ENCODE results near the gene DNAH9. TPM values are rescaled to one million over a fixed set of nuclear protein-coding genes. Genes with fewer than 3 reads are reported as not detected.
A peak's percentile ranks its signal among the peaks of the same experiment; 100 is the strongest.

DNAH9 gene
- total and polyA plus RNA-seq, 8 donors: 0.28 to 18.3 (median 0.42) TPM; not detected in 2

DNA sequence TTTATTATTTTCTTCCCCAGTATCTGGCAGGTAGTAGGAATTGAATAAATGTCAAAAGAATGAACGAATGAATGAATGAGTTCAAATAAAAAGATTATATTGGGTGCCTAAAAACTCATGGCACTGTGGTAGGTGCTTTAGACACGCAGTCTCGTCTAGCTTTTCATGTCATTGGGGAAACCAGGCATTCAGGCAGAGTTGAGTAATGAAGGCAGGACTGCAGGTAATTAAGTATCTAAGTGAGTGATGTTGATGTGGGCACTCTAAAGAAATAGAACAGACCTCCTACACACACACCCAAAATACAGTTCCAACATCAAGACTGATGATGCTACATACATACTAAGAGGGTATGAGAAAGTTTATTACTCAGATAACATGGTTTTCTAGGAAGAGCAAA is 302.4 kb downstream of the DNAH9 start:
- no peaks in the 10 kb centered on the region for H3K9me3 ChIP-seq
- no peak for DNase-seq
- no peaks in the 10 kb centered on the region for H3K27me3 ChIP-seq
- no peak overlapping the region for H3K4me3 ChIP-seq
- H3K27ac ChIP-seq: no peak overlapping the region
- H3K36me3 ChIP-seq: no peaks in the 10 kb centered on the region
- intact Hi-C loops (cut with DNase I; ENCODE audit: low total_unique reads): no loop called here
- no peaks in the 10 kb centered on the region for H3K4me1 ChIP-seq
- TF ChIP-seq, protein P1, sequence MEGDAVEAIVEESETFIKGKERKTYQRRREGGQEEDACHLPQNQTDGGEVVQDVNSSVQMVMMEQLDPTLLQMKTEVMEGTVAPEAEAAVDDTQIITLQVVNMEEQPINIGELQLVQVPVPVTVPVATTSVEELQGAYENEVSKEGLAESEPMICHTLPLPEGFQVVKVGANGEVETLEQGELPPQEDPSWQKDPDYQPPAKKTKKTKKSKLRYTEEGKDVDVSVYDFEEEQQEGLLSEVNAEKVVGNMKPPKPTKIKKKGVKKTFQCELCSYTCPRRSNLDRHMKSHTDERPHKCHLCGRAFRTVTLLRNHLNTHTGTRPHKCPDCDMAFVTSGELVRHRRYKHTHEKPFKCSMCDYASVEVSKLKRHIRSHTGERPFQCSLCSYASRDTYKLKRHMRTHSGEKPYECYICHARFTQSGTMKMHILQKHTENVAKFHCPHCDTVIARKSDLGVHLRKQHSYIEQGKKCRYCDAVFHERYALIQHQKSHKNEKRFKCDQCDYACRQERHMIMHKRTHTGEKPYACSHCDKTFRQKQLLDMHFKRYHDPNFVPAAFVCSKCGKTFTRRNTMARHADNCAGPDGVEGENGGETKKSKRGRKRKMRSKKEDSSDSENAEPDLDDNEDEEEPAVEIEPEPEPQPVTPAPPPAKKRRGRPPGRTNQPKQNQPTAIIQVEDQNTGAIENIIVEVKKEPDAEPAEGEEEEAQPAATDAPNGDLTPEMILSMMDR (IDR thresholded peaks at IDR 0.05): no peak
- WGBS, 5 donors: 72 to 86% (median 83%) methylated on average over 3 of the region's 3 CpGs

DNA sequence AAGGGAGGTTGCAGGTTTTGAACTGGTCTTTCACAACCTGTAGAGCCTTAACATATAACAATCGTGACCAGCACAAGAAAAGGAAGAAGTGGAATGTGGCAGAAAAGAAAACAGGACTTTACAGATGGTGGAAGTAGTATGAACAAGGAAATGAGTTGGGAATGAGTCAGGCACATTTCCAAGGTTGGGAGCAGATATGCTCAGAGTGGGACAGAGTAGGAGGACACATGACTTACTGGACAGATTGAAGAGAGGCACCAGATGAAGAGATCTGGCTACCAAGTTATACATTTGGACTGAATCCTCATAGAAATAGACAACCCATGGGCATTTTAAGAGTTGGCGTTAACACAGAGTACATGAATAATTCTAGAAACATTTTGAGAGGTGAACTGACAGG is 303.7 kb downstream of the DNAH9 start:
- H3K4me1 ChIP-seq: no peaks in the 10 kb centered on the region
- DNase-seq: no peak
- no peak for TF ChIP-seq POLR2A (IDR thresholded peaks at IDR 0.05)
- TF ChIP-seq POLR2AphosphoS5 (IDR thresholded peaks at IDR 0.05): no peak
- no peak for TF ChIP-seq EP300 (IDR thresholded peaks at IDR 0.05)
- TF ChIP-seq, protein P1 (IDR thresholded peaks at IDR 0.05): no peak
- H3K4me3 ChIP-seq: no peak overlapping the region
- H3K27me3 ChIP-seq: no peaks in the 10 kb centered on the region
- H3K27ac ChIP-seq: no peak overlapping the region
- 79 to 89% (median 82%) methylated on average over 2 of the region's 2 CpGs for WGBS, 5 donors
- H3K9me3 ChIP-seq: no peaks in the 10 kb centered on the region
- intact Hi-C loops (cut with DNase I; ENCODE audit: low total_unique reads): no loop called here
- H3K36me3 ChIP-seq: no peaks in the 10 kb centered on the region

DNA sequence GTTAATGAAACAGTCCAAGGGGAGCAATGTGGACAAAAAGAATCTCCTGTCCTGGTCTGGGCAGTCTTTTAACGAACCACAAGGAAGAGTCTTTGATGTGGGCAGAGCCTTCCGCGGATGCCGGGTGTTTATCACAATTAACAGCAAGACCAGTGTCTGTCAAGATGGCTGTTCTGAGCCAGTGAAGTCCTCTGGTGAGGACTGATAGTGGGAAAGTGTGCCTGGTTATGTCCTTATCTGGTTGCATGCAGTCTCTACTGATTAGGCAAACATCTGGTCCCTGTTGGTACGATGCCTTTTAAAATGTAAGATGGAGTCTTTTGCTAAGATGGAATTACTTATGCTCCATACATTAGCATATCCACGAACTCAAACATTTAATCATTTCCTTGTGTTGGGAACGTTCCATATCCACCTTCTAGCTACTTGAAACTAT is 310.5 kb downstream of the DNAH9 start:
- Histone ChIP-seq H3K4me3 (no peak overlapping the region), H3K36me3 (no peaks in the 10 kb centered on the region), H3K27ac (no peak overlapping the region), H3K4me1 (no peaks in the 10 kb centered on the region), H3K9me3 (peaks cover 0 to 28% (median 17%) of the 10 kb centered on the region in 4 donors), H3K27me3 (no peaks in the 10 kb centered on the region)
- peak in 1 of 2 donors; percentile 12 for DNase-seq
- 48 to 58% (median 58%) methylated on average over 7 of the region's 7 CpGs for WGBS, 5 donors
- no peak for TF ChIP-seq EP300 (IDR thresholded peaks at IDR 0.05)
- TF ChIP-seq, protein P1 (IDR thresholded peaks at IDR 0.05): no peak
- intact Hi-C loops (cut with DNase I; ENCODE audit: low total_unique reads): no loop called here

DNA sequence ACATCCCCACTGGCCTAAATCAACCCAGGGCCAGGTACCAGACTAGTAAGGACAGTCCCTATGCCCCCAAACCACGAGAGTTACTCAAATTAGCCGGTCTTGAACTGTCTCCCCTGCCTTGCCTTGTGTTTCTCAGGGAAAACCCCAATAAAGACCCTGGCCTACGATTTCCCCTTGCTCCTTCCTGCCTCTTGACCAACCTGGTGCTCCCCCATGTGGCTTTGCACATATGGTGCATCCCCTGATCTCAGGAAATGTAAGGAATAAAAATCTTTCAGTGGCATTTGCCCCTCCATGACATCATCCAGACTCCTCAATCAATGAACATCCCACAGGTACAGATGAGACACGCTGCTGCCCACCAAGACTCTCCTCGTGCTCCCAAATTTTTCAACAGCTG is 311.1 kb downstream of the DNAH9 start:
- 50 to 72% (median 62%) methylated on average over 5 of the region's 5 CpGs for WGBS, 5 donors
- DNase-seq: no peak
- Histone ChIP-seq H3K9me3 (peaks cover 0 to 28% (median 17%) of the 10 kb centered on the region in 4 donors), H3K27ac (no peak overlapping the region), H3K36me3 (no peaks in the 10 kb centered on the region), H3K4me3 (no peak overlapping the region), H3K4me1 (no peaks in the 10 kb centered on the region), H3K27me3 (no peaks in the 10 kb centered on the region)
- intact Hi-C loops (cut with DNase I; ENCODE audit: low total_unique reads): no loop called here
- TF ChIP-seq POLR2AphosphoS5 (IDR thresholded peaks at IDR 0.05) (no peak), EP300 (IDR thresholded peaks at IDR 0.05) (no peak), POLR2A (IDR thresholded peaks at IDR 0.05) (no peak)

DNA sequence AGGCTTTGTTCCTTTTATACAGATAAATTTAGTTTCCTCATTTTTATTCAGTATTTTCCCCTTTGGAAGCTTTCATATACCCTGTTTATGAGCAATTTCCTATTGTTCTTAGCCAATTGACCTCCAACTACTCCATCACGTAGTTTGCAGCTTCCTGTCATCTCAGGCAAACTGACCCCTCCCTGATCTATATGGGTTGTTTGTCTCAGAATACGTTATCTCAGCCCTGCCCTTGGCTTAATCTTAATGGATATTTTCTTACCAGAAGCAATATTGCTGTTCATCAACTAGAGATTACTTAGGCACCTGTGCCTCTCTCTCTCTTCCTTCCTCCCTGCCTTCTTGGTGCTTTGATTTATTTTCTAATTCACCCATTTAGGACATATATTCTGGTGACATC is 317.8 kb downstream of the DNAH9 start:
- H3K9me3 ChIP-seq: peaks cover 0 to 20% (median 13%) of the 10 kb centered on the region in 4 donors
- no peak for DNase-seq
- H3K27me3 ChIP-seq: no peaks in the 10 kb centered on the region
- intact Hi-C loops (cut with DNase I; ENCODE audit: low total_unique reads): no loop called here
- no peak overlapping the region for H3K4me3 ChIP-seq
- H3K27ac ChIP-seq: no peak overlapping the region
- WGBS, 5 donors: 5 to 10% (median 8%) methylated on average over 2 of the region's 2 CpGs
- H3K4me1 ChIP-seq: no peaks in the 10 kb centered on the region
- TF ChIP-seq EP300 (IDR thresholded peaks at IDR 0.05) (no peak), POLR2A (IDR thresholded peaks at IDR 0.05) (no peak), POLR2AphosphoS5 (IDR thresholded peaks at IDR 0.05) (no peak)
- TF ChIP-seq, protein P1 (IDR thresholded peaks at IDR 0.05): no peak
- H3K36me3 ChIP-seq: no peaks in the 10 kb centered on the region
